Bladder microvascular endothelial cell (primary cell): ENCODE data around the gene AGBL2. TPM values are rescaled to one million over a fixed set of nuclear protein-coding genes. Genes with fewer than 3 reads are reported as not detected.

Source experiments
- total RNA-seq: library from RNA; depleted of rRNA; stranded (reverse); fragments of >200 nt; gene quantifications from 2 replicates; pipeline ENCODE4 v1.2.3, GENCODE V29; 2014

Gene AGBL2
- total RNA-seq: 0.31 and 0.32 TPM in 2 replicates

DNA sequence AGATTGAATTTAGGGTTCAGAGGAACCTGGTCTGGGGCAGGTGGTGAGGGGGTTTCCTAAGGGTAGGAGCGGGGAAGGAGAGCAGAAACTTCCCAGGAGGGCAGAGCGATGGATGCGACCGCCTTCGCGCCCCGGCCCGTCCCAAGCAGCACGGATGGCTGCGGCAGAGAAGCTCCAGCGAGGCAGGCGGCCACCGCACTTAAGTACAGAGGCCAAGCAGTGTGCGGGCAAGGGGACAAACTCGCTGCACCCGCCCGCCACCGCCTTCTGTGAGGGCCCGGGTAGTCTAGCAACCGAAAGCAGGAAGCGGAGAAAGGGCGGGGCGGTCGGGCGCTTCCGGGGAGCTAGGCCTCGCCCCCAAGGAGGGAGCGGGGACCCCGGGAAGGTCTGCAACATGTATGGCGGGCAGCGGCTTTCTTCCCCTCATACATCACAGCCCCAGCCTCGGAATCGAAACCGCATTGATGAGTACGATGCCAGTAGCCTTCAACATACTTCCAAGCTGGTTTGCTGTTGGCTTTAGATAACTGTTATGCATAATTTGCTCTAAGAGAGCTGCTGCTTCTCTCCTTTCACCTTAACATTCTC is at the start of gene AGBL2:
AGBL2 (minus strand) TSS at position 288 of the 588 bp plus-strand sequence. CDS start 719 bp downstream, outside the sequence.

GRCh38 chr11:47642099-47642855 is 72.9 kb downstream of the AGBL2 start, which contains the start of gene MTCH2:
Gene MTCH2, minus strand, starts transcription at chr11:47642559. Its CDS starts 94 bp downstream, at chr11:47642465.

Other genes with a start within 250 kb of the AGBL2 start
- gene CELF1, start 162.2 kb downstream of the AGBL2 start, total RNA-seq: 49.2 and 119 TPM in 2 replicates
- 53.9 and 71.5 TPM in 2 replicates for gene PTPMT1, start 149.8 kb downstream of the AGBL2 start, total RNA-seq
- gene KBTBD4, start 136.4 kb downstream of the AGBL2 start, total RNA-seq: 18.6 and 30.9 TPM in 2 replicates
- gene NDUFS3, start 136.3 kb downstream of the AGBL2 start, total RNA-seq: 51.6 and 58.1 TPM in 2 replicates
- gene FAM180B, start 128.7 kb downstream of the AGBL2 start, total RNA-seq: not detected in 2 replicates
- gene C1QTNF4, start 121.0 kb downstream of the AGBL2 start, total RNA-seq: 0.13 and 0.16 TPM in 2 replicates
- 50.5 and 141 TPM in 2 replicates for gene MTCH2, start 72.8 kb downstream of the AGBL2 start, total RNA-seq
- 31.6 and 70.3 TPM in 2 replicates for gene FNBP4, start 52.0 kb upstream of the AGBL2 start, total RNA-seq
- gene NUP160, start 133.0 kb upstream of the AGBL2 start, total RNA-seq: 17.0 and 34.0 TPM in 2 replicates